ENCODE results near the gene PIAS4. TPM values are rescaled to one million over a fixed set of nuclear protein-coding genes. Genes with fewer than 3 reads are reported as not detected.
A peak's percentile ranks its signal among the peaks of the same experiment; 100 is the strongest.

The PIAS4 gene
- total and polyA plus RNA-seq, 7 experiments from 2014 or later: 3.9 to 40.6 (median 24.3) TPM

DNA sequence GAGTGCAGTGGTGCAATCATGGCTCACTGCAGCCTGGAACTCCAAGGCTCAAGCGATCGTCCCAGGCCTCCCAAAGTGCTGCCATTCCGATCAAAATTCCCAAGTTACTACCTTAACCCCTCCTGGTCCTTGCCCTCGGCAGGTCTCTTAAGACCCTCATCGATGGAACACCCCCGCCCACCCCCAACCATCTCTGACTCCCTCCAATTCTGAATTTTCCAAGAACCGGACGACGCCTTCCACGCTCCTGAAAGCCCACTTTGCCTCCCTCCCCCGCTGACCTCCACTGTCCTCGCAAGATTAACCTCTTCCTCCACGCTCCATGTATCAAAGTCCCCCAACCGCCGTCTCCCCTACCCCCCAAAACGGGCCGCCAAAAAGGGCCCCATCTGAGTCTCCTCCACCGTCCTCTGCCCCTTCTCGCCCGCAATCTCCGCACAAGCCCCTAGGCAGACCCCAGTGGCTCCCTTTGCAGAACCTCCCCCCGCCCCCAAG, 37.2 kb upstream of the PIAS4 start:
- peak overlapping the region; percentile 38 to 89 (median 83) for H3K27ac Mint-ChIP-seq
- ChIA-PET POLR2A (interaction anchor here (1.0 to 2.7 kb wide), 5 partner anchors 9 to 283 kb away, joined by 3 to 44 read pairs (median 8); partner anchors contain the start of gene EEF2), CTCF (interaction anchor here (1.0 to 1.2 kb wide), 2 partner anchors 15 to 17 kb away, joined by 3 to 5 read pairs; partner anchors contain the start of gene EEF2)
- H3K4me1 Mint-ChIP-seq: peaks cover 13 to 34% (median 29%) of the 10 kb centered on the region in 7 donors
- DNase-seq: no peak
- Histone ChIP-seq H3K36me3 (ENCODE audit: control insufficient read depth in 2 of 3, insufficient read depth in 3 of 3, low read length in 3 of 3) (peaks cover 0 to 41% (median 0%) of the 10 kb centered on the region in 3 experiments), H3K9me3 (ENCODE audit: control insufficient read depth in 2 of 3, low read length in 3 of 3) (no peaks in the 10 kb centered on the region), H3K4me3 (ENCODE audit: low read length) (peak overlapping the region; percentile 90), H3K27ac (ENCODE audit: low read depth, low read length) (peak overlapping the region; percentile 90), H3K27me3 (ENCODE audit: control insufficient read depth in 2 of 2, insufficient read depth in 2 of 2, low read length in 2 of 2) (no peaks in the 10 kb centered on the region), H3K4me1 (ENCODE audit: control insufficient read depth in 2 of 2, insufficient read depth in 2 of 2, low read length in 2 of 2) (peaks cover 13 to 16% of the 10 kb centered on the region in 2 donors)
- no peaks in the 10 kb centered on the region for H3K9me3 Mint-ChIP-seq
- peaks cover 0 to 8% (median 4%) of the 10 kb centered on the region in 5 donors for H3K36me3 Mint-ChIP-seq
- ATAC-seq: no peak
- no peaks in the 10 kb centered on the region for H3K27me3 Mint-ChIP-seq
- intact Hi-C loops (cut with micrococcal nuclease): no loop called here
- H3K4me3 Mint-ChIP-seq: peak overlapping the region; percentile 64 to 98 (median 90)

GRCh38 chr19:3970808-3971598, 36.5 kb upstream of the PIAS4 start, which contains the start of gene DAPK3:
DAPK3 (minus strand) TSS chr19:3971099; CDS start chr19:3969735, 1,364 bp downstream.
- H3K36me3 Mint-ChIP-seq: peaks cover 0 to 8% (median 5%) of the 10 kb centered on the region in 5 donors
- peak; percentile 97 for ATAC-seq
- H3K4me3 ChIP-seq (ENCODE audit: low read length): peak within 1 kb of the TSS; percentile 90

GRCh38 chr19:3975144-3975543, 32.4 kb upstream of the PIAS4 start:
- H3K27ac ChIP-seq (ENCODE audit: low read depth, low read length): no peak overlapping the region
- H3K36me3 Mint-ChIP-seq: peaks cover 0 to 17% (median 5%) of the 10 kb centered on the region in 5 donors
- ATAC-seq (no peak), DNase-seq (peak in 1 of 9 donors; percentile 10)
- peaks cover 4 to 18% (median 12%) of the 10 kb centered on the region in 7 donors for H3K4me1 Mint-ChIP-seq
- H3K36me3 ChIP-seq (ENCODE audit: control insufficient read depth in 2 of 3, insufficient read depth in 3 of 3, low read length in 3 of 3): peaks cover 13 to 53% (median 24%) of the 10 kb centered on the region in 3 experiments
- peaks cover 2 to 8% of the 10 kb centered on the region in 2 donors for H3K4me1 ChIP-seq (ENCODE audit: control insufficient read depth in 2 of 2, insufficient read depth in 2 of 2, low read length in 2 of 2)
- H3K27ac Mint-ChIP-seq: no peak overlapping the region
- no peak overlapping the region for H3K4me3 ChIP-seq (ENCODE audit: low read length)
- H3K9me3 Mint-ChIP-seq: no peaks in the 10 kb centered on the region
- no peaks in the 10 kb centered on the region for H3K27me3 Mint-ChIP-seq
- POLR2A ChIA-PET: interaction anchor here (0.6 to 1.2 kb wide), 5 partner anchors 9 to 1535 kb away, joined by 3 to 15 read pairs (median 5); partner anchors contain the start of gene EEF2
- H3K9me3 ChIP-seq (ENCODE audit: control insufficient read depth in 2 of 3, low read length in 3 of 3): no peaks in the 10 kb centered on the region
- no peaks in the 10 kb centered on the region for H3K27me3 ChIP-seq (ENCODE audit: control insufficient read depth in 2 of 2, insufficient read depth in 2 of 2, low read length in 2 of 2)
- intact Hi-C loops (cut with micrococcal nuclease): no loop called here
- CTCF ChIA-PET: interaction anchor here (1.0 kb wide), 1 partner anchor 11 kb away, joined by 6 read pairs; no protein-coding TSS in a partner anchor
- no peak overlapping the region for H3K4me3 Mint-ChIP-seq

More at GRCh38 chr19:3970808-3971598, 36.5 kb upstream of the PIAS4 start, which contains the start of gene DAPK3:
- Mint-ChIP-seq H3K27me3 (no peaks in the 10 kb centered on the region), H3K4me1 (peaks cover 13 to 34% (median 29%) of the 10 kb centered on the region in 7 donors), H3K4me3 (peak within 1 kb of the TSS; percentile 64 to 98 (median 90)), H3K27ac (peak within 1 kb of the TSS; percentile 44 to 89 (median 83)), H3K9me3 (no peaks in the 10 kb centered on the region)
- Histone ChIP-seq H3K27ac (ENCODE audit: low read depth, low read length) (peak within 1 kb of the TSS; percentile 90), H3K36me3 (ENCODE audit: control insufficient read depth in 2 of 3, insufficient read depth in 3 of 3, low read length in 3 of 3) (peaks cover 0 to 42% (median 0%) of the 10 kb centered on the region in 3 experiments), H3K27me3 (ENCODE audit: control insufficient read depth in 2 of 2, insufficient read depth in 2 of 2, low read length in 2 of 2) (no peaks in the 10 kb centered on the region), H3K9me3 (ENCODE audit: control insufficient read depth in 2 of 3, low read length in 3 of 3) (no peaks in the 10 kb centered on the region), H3K4me1 (ENCODE audit: control insufficient read depth in 2 of 2, insufficient read depth in 2 of 2, low read length in 2 of 2) (peaks cover 13 to 16% of the 10 kb centered on the region in 2 donors)
- peak; percentile 75 to 97 (median 86) for DNase-seq
- intact Hi-C loops (cut with micrococcal nuclease): loop anchor here (1.0 kb wide), 3 partner anchors 14 to 209 kb away; partner anchors contain the start of genes EEF2 (in 2 of the 2), PIAS4 (in 2 of the 2) and MRPL54 (in 1 of the 2)
- ChIA-PET POLR2A (interaction anchor here (0.9 to 2.7 kb wide), 8 partner anchors 8 to 283 kb away, joined by 3 to 44 read pairs (median 4); partner anchors contain the start of gene EEF2), CTCF (interaction anchor here (0.9 to 1.2 kb wide), 3 partner anchors 15 to 233 kb away, joined by 3 to 5 read pairs (median 3); partner anchors contain the start of gene EEF2)

DNA sequence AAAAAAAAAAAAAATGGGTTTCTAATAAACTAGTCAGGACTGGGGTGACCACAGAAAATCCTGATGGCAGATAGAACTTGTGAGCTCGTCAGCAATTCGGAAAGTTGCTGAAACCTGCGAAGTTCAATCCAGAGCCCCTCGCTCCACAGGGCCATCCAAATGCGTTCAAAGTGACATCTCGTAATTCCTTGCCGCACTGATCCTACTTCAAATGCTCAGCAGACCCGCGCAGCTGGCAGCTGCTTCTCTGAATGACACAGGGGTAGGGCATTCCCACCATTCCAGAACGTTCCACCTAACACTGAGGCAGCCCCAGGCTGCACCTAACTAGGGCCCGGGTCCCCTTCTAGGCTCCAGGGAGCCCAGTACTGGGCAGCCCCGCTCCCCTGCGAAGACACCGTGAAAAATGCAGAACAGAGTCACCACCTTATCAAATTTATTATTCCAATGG, 31.9 kb upstream of the PIAS4 start:
- peaks cover 0 to 16% (median 5%) of the 10 kb centered on the region in 5 donors for H3K36me3 Mint-ChIP-seq
- ChIA-PET POLR2A (interaction anchor here (0.6 to 1.2 kb wide), 5 partner anchors 9 to 1536 kb away, joined by 3 to 15 read pairs (median 5); partner anchors contain the start of gene EEF2), CTCF (interaction anchor here (1.0 kb wide), 1 partner anchor 10 kb away, joined by 6 read pairs; no protein-coding TSS in a partner anchor)
- no peak overlapping the region for H3K4me3 Mint-ChIP-seq
- Histone ChIP-seq H3K27ac (ENCODE audit: low read depth, low read length) (no peak overlapping the region), H3K27me3 (ENCODE audit: control insufficient read depth in 2 of 2, insufficient read depth in 2 of 2, low read length in 2 of 2) (no peaks in the 10 kb centered on the region), H3K36me3 (ENCODE audit: control insufficient read depth in 2 of 3, insufficient read depth in 3 of 3, low read length in 3 of 3) (peaks cover 18 to 56% (median 27%) of the 10 kb centered on the region in 3 experiments), H3K4me1 (ENCODE audit: control insufficient read depth in 2 of 2, insufficient read depth in 2 of 2, low read length in 2 of 2) (peaks cover 0 to 4% of the 10 kb centered on the region in 2 donors), H3K4me3 (ENCODE audit: low read length) (no peak overlapping the region), H3K9me3 (ENCODE audit: control insufficient read depth in 2 of 3, low read length in 3 of 3) (no peaks in the 10 kb centered on the region)
- ATAC-seq (no peak), DNase-seq (peak in 1 of 9 donors; percentile 34)
- H3K27me3 Mint-ChIP-seq: no peaks in the 10 kb centered on the region
- peaks cover 0 to 13% (median 8%) of the 10 kb centered on the region in 7 donors for H3K4me1 Mint-ChIP-seq
- H3K9me3 Mint-ChIP-seq: no peaks in the 10 kb centered on the region
- intact Hi-C loops (cut with micrococcal nuclease): no loop called here
- peak overlapping the region in 2 of 9 donors; percentile 5 to 43 for H3K27ac Mint-ChIP-seq

GRCh38 chr19:3976495-3977241, 30.9 kb upstream of the PIAS4 start:
- no peaks in the 10 kb centered on the region for H3K9me3 Mint-ChIP-seq
- H3K27me3 Mint-ChIP-seq: no peaks in the 10 kb centered on the region
- peak overlapping the region in 2 of 10 donors; percentile 3 to 10 for H3K4me3 Mint-ChIP-seq
- Histone ChIP-seq H3K27ac (ENCODE audit: low read depth, low read length) (no peak overlapping the region), H3K27me3 (ENCODE audit: control insufficient read depth in 2 of 2, insufficient read depth in 2 of 2, low read length in 2 of 2) (no peaks in the 10 kb centered on the region), H3K36me3 (ENCODE audit: control insufficient read depth in 2 of 3, insufficient read depth in 3 of 3, low read length in 3 of 3) (peaks cover 27 to 64% (median 37%) of the 10 kb centered on the region in 3 experiments), H3K9me3 (ENCODE audit: control insufficient read depth in 2 of 3, low read length in 3 of 3) (no peaks in the 10 kb centered on the region), H3K4me1 (ENCODE audit: control insufficient read depth in 2 of 2, insufficient read depth in 2 of 2, low read length in 2 of 2) (no peaks in the 10 kb centered on the region), H3K4me3 (ENCODE audit: low read length) (no peak overlapping the region)
- H3K4me1 Mint-ChIP-seq: peaks cover 0 to 15% (median 4%) of the 10 kb centered on the region in 7 donors
- intact Hi-C loops (cut with micrococcal nuclease): no loop called here
- peak overlapping the region in 3 of 9 donors; percentile 28 to 56 (median 41) for H3K27ac Mint-ChIP-seq
- DNase-seq (peak in 1 of 9 donors; percentile 9), ATAC-seq (peak; percentile 10)
- H3K36me3 Mint-ChIP-seq: peaks cover 0 to 21% (median 5%) of the 10 kb centered on the region in 5 donors
- ChIA-PET CTCF (no interaction called here), POLR2A (interaction anchor here (1.6 kb wide), 1 partner anchor 9 kb away, joined by 6 read pairs; the partner anchor contains the start of gene EEF2)

Measured in naive thymus-derived CD4-positive, alpha-beta T cell (primary cell).